Endothelial cell (in vitro differentiated cells): Measurements from ENCODE around the gene GNA12. TPM values are rescaled to one million over a fixed set of nuclear protein-coding genes. Genes with fewer than 3 reads are reported as not detected.
"Not testable (repeated sequence)": the region's sequence is repeated elsewhere in the genome, so short reads cannot be mapped to it uniquely, and the experiment has no call there.

Source experiments
- DNase-seq: peaks from one replicate; pipeline ENCODE4 v3.0.0; 2021; ENCODE audit warnings: low spot score
- H3K27ac Mint-ChIP-seq: one replicate; pipeline ENCODE4 v1.8.0; 2021; ENCODE audit warnings: mixed read lengths, inconsistent platforms; ENCODE audit not compliant: unreplicated experiment
- H3K27me3 Mint-ChIP-seq: one replicate; pipeline ENCODE4 v1.8.0; 2021; ENCODE audit warnings: mild to moderate bottlenecking, moderate library complexity, mixed read lengths, inconsistent platforms; ENCODE audit not compliant: unreplicated experiment
- H3K36me3 Mint-ChIP-seq: one replicate; pipeline ENCODE4 v1.8.0; 2021; ENCODE audit warnings: mild to moderate bottlenecking, low read depth, mixed read lengths, inconsistent platforms; ENCODE audit not compliant: unreplicated experiment
- H3K4me1 Mint-ChIP-seq: one replicate; pipeline ENCODE4 v1.8.0; 2021; ENCODE audit warnings: mild to moderate bottlenecking, mixed read lengths, inconsistent platforms; ENCODE audit not compliant: unreplicated experiment
- H3K4me3 Mint-ChIP-seq: one replicate; pipeline ENCODE4 v1.8.0; 2021; ENCODE audit warnings: mild to moderate bottlenecking, mixed read lengths, inconsistent platforms; ENCODE audit not compliant: unreplicated experiment
- H3K9me3 Mint-ChIP-seq: one replicate; pipeline ENCODE4 v1.8.0; 2021; ENCODE audit warnings: mixed read lengths, inconsistent platforms; ENCODE audit not compliant: unreplicated experiment
- total RNA-seq: library from RNA; stranded (reverse); fragmentation: NEBNext Ultra II Directional; extraction: Animal tissue kit (Norgen Biotek cat#: 25700); gene quantifications from one replicate; pipeline ENCODE4 v1.2.1, GENCODE V29; 2021; ENCODE audit not compliant: unreplicated experiment
- TF ChIP-seq, protein P1 (sequence below): fragments of 200-600 bp; sonication (generic); IDR thresholded peaks from one replicate; pipeline ENCODE4 v1.5.0; 2021; ENCODE audit warnings: antibody characterized with exemption; ENCODE audit not compliant: unreplicated experiment

The GNA12 gene
- total RNA-seq, 1 donor from 2014 or later, result 105 TPM

GRCh38 chr7:2855386-2855785 is 11.3 kb upstream of the GNA12 start:
- TF ChIP-seq, protein P1, sequence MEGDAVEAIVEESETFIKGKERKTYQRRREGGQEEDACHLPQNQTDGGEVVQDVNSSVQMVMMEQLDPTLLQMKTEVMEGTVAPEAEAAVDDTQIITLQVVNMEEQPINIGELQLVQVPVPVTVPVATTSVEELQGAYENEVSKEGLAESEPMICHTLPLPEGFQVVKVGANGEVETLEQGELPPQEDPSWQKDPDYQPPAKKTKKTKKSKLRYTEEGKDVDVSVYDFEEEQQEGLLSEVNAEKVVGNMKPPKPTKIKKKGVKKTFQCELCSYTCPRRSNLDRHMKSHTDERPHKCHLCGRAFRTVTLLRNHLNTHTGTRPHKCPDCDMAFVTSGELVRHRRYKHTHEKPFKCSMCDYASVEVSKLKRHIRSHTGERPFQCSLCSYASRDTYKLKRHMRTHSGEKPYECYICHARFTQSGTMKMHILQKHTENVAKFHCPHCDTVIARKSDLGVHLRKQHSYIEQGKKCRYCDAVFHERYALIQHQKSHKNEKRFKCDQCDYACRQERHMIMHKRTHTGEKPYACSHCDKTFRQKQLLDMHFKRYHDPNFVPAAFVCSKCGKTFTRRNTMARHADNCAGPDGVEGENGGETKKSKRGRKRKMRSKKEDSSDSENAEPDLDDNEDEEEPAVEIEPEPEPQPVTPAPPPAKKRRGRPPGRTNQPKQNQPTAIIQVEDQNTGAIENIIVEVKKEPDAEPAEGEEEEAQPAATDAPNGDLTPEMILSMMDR, result no peak
- Mint-ChIP-seq H3K27me3 (peaks cover 6% of the 10 kb centered on the region), H3K4me1 (no peaks in the 10 kb centered on the region), H3K4me3 (no peak overlapping the region), H3K9me3 (no peaks in the 10 kb centered on the region), H3K27ac (no peak overlapping the region), H3K36me3 (peaks cover 5% of the 10 kb centered on the region)
- no peak for DNase-seq

- not testable (repeated sequence) for H3K4me1 Mint-ChIP-seq, H3K9me3 Mint-ChIP-seq, DNase-seq, H3K27ac Mint-ChIP-seq, H3K36me3 Mint-ChIP-seq, H3K27me3 Mint-ChIP-seq, H3K4me3 Mint-ChIP-seq
These were observed 9.4 kb upstream of the GNA12 start for GRCh38 chr7:2853552-2853951.

DNA sequence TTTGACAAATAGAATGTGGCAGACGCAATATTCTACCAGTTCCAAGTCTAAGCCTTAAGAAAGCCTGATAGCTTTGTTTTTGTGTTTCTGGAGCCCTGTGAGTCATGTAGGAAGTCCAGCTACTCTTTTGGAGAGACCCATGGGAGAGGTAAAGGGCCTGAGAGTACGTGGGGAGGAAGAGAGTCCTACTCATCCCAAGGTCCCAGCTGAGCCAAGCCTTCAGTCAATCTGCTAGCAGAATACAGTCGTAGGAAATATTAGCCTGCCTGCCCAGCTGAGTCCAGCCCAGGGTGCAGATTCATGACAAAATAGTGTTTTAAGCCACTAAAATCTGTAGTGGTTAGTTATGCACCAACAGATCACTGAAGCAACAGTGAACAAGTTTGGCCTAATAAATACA is 9.0 kb upstream of the GNA12 start:
- TF ChIP-seq, protein P1, result no peak
- H3K4me3 Mint-ChIP-seq, result no peak overlapping the region
- peaks cover 6% of the 10 kb centered on the region for H3K27me3 Mint-ChIP-seq
- no peaks in the 10 kb centered on the region for H3K9me3 Mint-ChIP-seq
- H3K36me3 Mint-ChIP-seq, result peaks cover 5% of the 10 kb centered on the region
- DNase-seq, result no peak
- no peaks in the 10 kb centered on the region for H3K4me1 Mint-ChIP-seq
- H3K27ac Mint-ChIP-seq, result no peak overlapping the region

DNA sequence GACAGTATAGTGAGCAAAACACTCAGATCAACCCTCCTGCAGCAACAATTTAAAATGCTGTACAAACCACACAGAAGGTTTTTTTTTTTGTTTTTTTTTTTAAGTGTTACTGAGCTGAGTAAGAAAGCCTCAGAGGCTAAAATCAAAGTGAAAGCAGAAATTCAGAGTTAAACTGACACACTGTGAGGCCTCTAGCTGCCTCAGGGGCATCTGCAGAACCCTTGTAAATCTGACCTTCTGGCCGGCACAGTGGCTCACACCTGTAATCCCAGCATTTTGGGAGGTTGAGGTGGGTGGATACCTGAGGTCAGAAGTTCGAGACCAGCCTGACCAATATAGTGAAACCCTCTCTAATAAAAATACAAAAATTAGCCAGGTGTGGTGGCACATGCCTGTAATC is 7.4 kb upstream of the GNA12 start:
- no peaks in the 10 kb centered on the region for H3K4me1 Mint-ChIP-seq
- H3K36me3 Mint-ChIP-seq, result peaks cover 4% of the 10 kb centered on the region
- H3K27ac Mint-ChIP-seq, result no peak overlapping the region
- H3K9me3 Mint-ChIP-seq, result no peaks in the 10 kb centered on the region
- no peak for DNase-seq
- peaks cover 9% of the 10 kb centered on the region for H3K27me3 Mint-ChIP-seq
- TF ChIP-seq, protein P1, result no peak
- no peak overlapping the region for H3K4me3 Mint-ChIP-seq

GRCh38 chr7:2849941-2850766 is 6.0 kb upstream of the GNA12 start:
- Mint-ChIP-seq H3K9me3 (no peaks in the 10 kb centered on the region), H3K4me1 (peaks cover 2% of the 10 kb centered on the region), H3K27me3 (peaks cover 13% of the 10 kb centered on the region), H3K36me3 (peaks cover 2% of the 10 kb centered on the region), H3K27ac (no peak overlapping the region), H3K4me3 (no peak overlapping the region)
- TF ChIP-seq, protein P1, result no peak
- DNase-seq, result no peak
